WERI-Rb-1 (cell line): ENCODE results near the gene TIMM17A.

Experiments used
- DNase-seq: peaks from one replicate; pipeline ENCODE4 v3.0.0-alpha.2; 2020
- H3K27ac ChIP-seq: fragments of 250-450 bp; sonication (Bioruptor Pico); 2 replicates; pipeline ENCODE4 v1.5.1; 2020; ENCODE audit warnings: mild to moderate bottlenecking, moderate library complexity
- H3K27me3 ChIP-seq: fragments of 250-450 bp; sonication (Bioruptor Pico); 2 replicates; pipeline ENCODE4 v1.5.1; 2021; ENCODE audit warnings: mild to moderate bottlenecking, low read depth, moderate library complexity; ENCODE audit not compliant: insufficient read depth, severe bottlenecking
- H3K36me3 ChIP-seq: fragments of 250-450 bp; sonication (Bioruptor Pico); 2 replicates; pipeline ENCODE4 v1.5.1; 2020; ENCODE audit warnings: mild to moderate bottlenecking, moderate library complexity
- H3K4me3 ChIP-seq: 2 replicates; pipeline ENCODE4 v1.5.1; 2011; ENCODE audit warnings: low read depth, mild to moderate bottlenecking, control low read depth, low read length
- H3K9me3 ChIP-seq: fragments of 250-450 bp; sonication (Bioruptor Pico); 2 replicates; pipeline ENCODE4 v1.5.1; 2021; ENCODE audit warnings: mild to moderate bottlenecking, moderate library complexity; ENCODE audit not compliant: severe bottlenecking
- CTCF ChIP-seq: IDR thresholded peaks from 2 replicates; pipeline ENCODE4 v1.5.1; 2011; ENCODE audit warnings: low read depth, mild to moderate bottlenecking, control low read depth, inconsistent platforms, low read length

The TIMM17A gene

GRCh38 chr1:201925301-201925567 lies 30.1 kb upstream of the TIMM17A start:
- H3K36me3 ChIP-seq = no peaks in the 10 kb centered on the region
- H3K27me3 ChIP-seq = no peaks in the 10 kb centered on the region
- H3K9me3 ChIP-seq = peaks cover 2% of the 10 kb centered on the region
- H3K27ac ChIP-seq = peak overlapping the region; percentile 90
- no peak for TF ChIP-seq CTCF
- H3K4me3 ChIP-seq = peak overlapping the region; percentile 26
- peak; percentile 94 for DNase-seq

GRCh38 chr1:201925981-201926645 lies 29.2 kb upstream of the TIMM17A start:
- no peak for TF ChIP-seq CTCF
- peaks cover 2% of the 10 kb centered on the region for H3K9me3 ChIP-seq
- no peaks in the 10 kb centered on the region for H3K27me3 ChIP-seq
- peak overlapping the region; percentile 90 for H3K27ac ChIP-seq
- peak overlapping the region; percentile 26 for H3K4me3 ChIP-seq
- peak; percentile 97 for DNase-seq
- H3K36me3 ChIP-seq = no peaks in the 10 kb centered on the region; the same call in 1 of the 2 replicates

- H3K9me3 ChIP-seq = no peaks in the 10 kb centered on the region
- DNase-seq = peak; percentile 96
- peak overlapping the region; percentile 90 for H3K27ac ChIP-seq
- peaks cover 8% of the 10 kb centered on the region; the same call in 1 of the 2 replicates for H3K36me3 ChIP-seq
- H3K27me3 ChIP-seq = no peaks in the 10 kb centered on the region
- no peak overlapping the region for H3K4me3 ChIP-seq
- TF ChIP-seq CTCF = no peak
Measured at GRCh38 chr1:201928266-201928665, 27.0 kb upstream of the TIMM17A start.

GRCh38 chr1:201930137-201930536 lies 25.2 kb upstream of the TIMM17A start:
- no peak for TF ChIP-seq CTCF
- no peaks in the 10 kb centered on the region for H3K9me3 ChIP-seq
- H3K27ac ChIP-seq = no peak overlapping the region
- no peaks in the 10 kb centered on the region for H3K27me3 ChIP-seq
- no peak overlapping the region for H3K4me3 ChIP-seq
- DNase-seq = no peak
- peaks cover 8% of the 10 kb centered on the region; the same call in 1 of the 2 replicates for H3K36me3 ChIP-seq

- no peak for DNase-seq
- Histone ChIP-seq H3K9me3 (no peaks in the 10 kb centered on the region), H3K27ac (no peak overlapping the region), H3K4me3 (no peak overlapping the region), H3K27me3 (no peaks in the 10 kb centered on the region), H3K36me3 (peaks cover 8% of the 10 kb centered on the region; the same call in 1 of the 2 replicates)
- TF ChIP-seq CTCF = no peak
Measured at GRCh38 chr1:201930803-201931202, 24.5 kb upstream of the TIMM17A start.
